Right lobe of liver (tissue), 6 donors: ENCODE measurements around the gene CD274. TPM values are rescaled to one million over a fixed set of nuclear protein-coding genes. Genes with fewer than 3 reads are reported as not detected.
"Not testable (repeated sequence)": the region's sequence is repeated elsewhere in the genome, so short reads cannot be mapped to it uniquely, and the experiment has no call there.

ENCODE experiments used
- ATAC-seq, 4 donors: fragments of 200-7000 bp; cut with Tn5 transposase; one replicate each; pipeline ENCODE4 v1.9.1; 2020; ENCODE audit warnings: mild to moderate bottlenecking in 4 of 4, moderate library complexity in 4 of 4
- DNase-seq, 3 donors: peaks; one replicate each; pipeline ENCODE4 v3.0.0-alpha.2; 2020
- H3K27ac ChIP-seq, 3 donors: fragments of 200-600 bp; one replicate each; pipeline ENCODE4 v1.8.0; 2022
- H3K27me3 ChIP-seq, 2 donors: fragments of 200-600 bp; one replicate each; pipeline ENCODE4 v1.8.0; 2022
- H3K36me3 ChIP-seq, 4 donors: fragments of 200-600 bp; sonication (generic) in 1 of 4; one replicate each; pipeline versions ENCODE4 v1.5.1 to v1.8.0; 2017 to 2022; ENCODE audit warnings: control low read depth in 1 of 4
- H3K4me1 ChIP-seq, 4 donors: fragments of 200-600 bp; sonication (generic) in 1 of 4; one replicate each; pipeline versions ENCODE4 v1.5.1 to v1.8.0; 2017 to 2022; ENCODE audit warnings: control low read depth in 1 of 4
- H3K4me3 ChIP-seq, 3 donors: fragments of 200-600 bp; one replicate each; pipeline ENCODE4 v1.8.0; 2022
- H3K9me3 ChIP-seq, 4 donors: fragments of 200-600 bp; sonication (generic) in 1 of 4; one replicate each; pipeline versions ENCODE4 v1.5.1 to v1.8.0; 2017 to 2022; ENCODE audit warnings: control low read depth in 1 of 4
- POLR2A ChIP-seq: fragments of 450-650 bp; IDR thresholded peaks from one replicate; pipeline ENCODE4 v1.6.1; 2017; ENCODE audit warnings: antibody characterized with exemption, mild to moderate bottlenecking
- WGBS: methylation state at CpG from one replicate; pipeline ENCODE4 v1.1.6; 2018; ENCODE audit warnings: low coverage, low lambda C conversion rate; ENCODE audit not compliant: insufficient coverage; ENCODE audit errors: missing lambda C conversion rate; 5-methylcytosine and 5-hydroxymethylcytosine counted together
- intact Hi-C, 2 donors: fragments of 100-400 bp; cut with DNase I; formaldehyde crosslinking; loops; one replicate each; pipeline versions ENCODE4 v1.11.2 to v1.14.1; 2022
- total RNA-seq, 6 experiments: library from RNA; depleted of rRNA in 2 of 6; stranded (reverse); fragments of >200 nt in 2 of 6; fragmentation: NEBNext Ultra II Directional in 3 of 6; extraction: Animal tissue kit (Norgen Biotek cat#: 25700) in 3 of 6; gene quantifications; one replicate each; pipeline versions ENCODE4 v1.1.0 to v1.2.4, GENCODE V29; 2016 to 2023
- TF ChIP-seq, protein P1 (sequence below), 4 donors: fragments of 200-600 bp in 3 of 4; fragments of 450-650 bp in 1 of 4; IDR thresholded peaks; one replicate each; pipeline versions ENCODE4 v1.5.1 to v1.8.0; 2016 to 2022; ENCODE audit warnings: antibody characterized with exemption in 4 of 4, mild to moderate bottlenecking in 2 of 4
- donor health status: DM: no; HTN: yes; CAD: no.
- donor health status: DM: no; HTN: no; CAD: no.
- donor health status: DM: no; HTN: no; CAD: no.
- donor health status: DM: no; HTN: yes; CAD: no.
- donor health status: DM: no; HTN: yes; CAD: no.

The CD274 gene
- total RNA-seq, 6 experiments from 2014 or later: 0.87 to 3.7 (median 1.5) TPM

DNA sequence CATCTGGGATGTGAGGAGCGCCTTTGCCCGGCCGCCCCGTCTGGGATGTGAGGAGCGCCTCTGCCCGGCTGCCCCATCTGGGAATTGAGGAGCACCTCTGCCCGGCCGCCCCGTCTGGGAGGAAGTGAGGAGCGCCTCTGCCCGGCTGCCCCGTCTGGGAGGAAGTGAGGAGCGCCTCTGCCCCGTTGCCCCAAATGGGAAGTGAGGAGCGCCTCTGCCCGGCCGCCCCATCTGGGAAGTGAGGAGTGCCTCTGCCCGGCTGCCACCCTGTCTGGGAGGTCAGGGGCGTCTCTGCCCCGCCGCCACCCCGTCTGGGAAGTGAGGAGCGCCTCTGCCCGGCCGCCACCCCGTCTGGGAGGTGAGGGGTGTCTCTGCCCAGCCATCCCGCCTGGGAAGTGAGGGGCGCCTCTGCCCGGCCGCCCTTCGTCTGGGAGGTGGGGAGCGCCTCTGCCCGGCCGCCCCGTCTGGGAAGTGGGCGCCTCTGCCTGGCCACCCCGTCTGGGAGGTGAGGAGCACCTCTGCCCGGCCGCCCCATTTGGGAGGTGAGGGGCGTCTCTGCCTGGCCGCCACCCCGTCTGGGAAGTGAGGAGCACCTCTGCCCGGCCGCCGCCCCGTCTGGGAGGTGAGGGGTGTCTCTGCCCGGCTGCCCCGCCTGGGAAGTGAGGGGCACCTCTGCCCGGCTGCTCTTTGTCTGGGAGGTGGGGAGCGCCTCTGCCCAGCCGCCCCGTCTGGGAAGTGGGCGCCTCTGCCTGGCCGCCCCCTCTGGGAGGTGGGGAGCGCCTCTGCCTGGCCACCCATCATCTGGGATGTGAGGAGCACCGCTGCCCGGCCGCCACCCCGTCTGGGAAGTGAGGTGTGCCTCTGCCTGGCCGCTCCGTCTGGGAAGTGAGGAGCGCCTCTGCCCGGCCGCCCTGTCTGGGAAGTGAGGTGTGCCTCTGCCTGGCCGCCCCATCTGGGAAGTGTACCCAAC lies 16.2 kb upstream of the CD274 start:
- DNase-seq, intact Hi-C loops, H3K36me3 ChIP-seq, H3K27me3 ChIP-seq, H3K27ac ChIP-seq, H3K4me3 ChIP-seq, H3K9me3 ChIP-seq, ATAC-seq: not testable (repeated sequence)
- 93% methylated on average over 3 of the region's 65 CpGs for WGBS
- H3K4me1 ChIP-seq: peaks cover 0 to 13% (median 2%) of the 10 kb centered on the region in 4 donors

- DNase-seq (no peak), ATAC-seq (no peak)
- intact Hi-C loops: no loop called here
- Histone ChIP-seq H3K27ac (no peak overlapping the region), H3K4me3 (no peak overlapping the region), H3K36me3 (no peaks in the 10 kb centered on the region), H3K27me3 (no peaks in the 10 kb centered on the region), H3K9me3 (no peaks in the 10 kb centered on the region), H3K4me1 (peaks cover 0 to 13% (median 2%) of the 10 kb centered on the region in 4 donors)
- WGBS: 100% methylated on average over 2 of the region's 3 CpGs
- TF ChIP-seq, protein P1, sequence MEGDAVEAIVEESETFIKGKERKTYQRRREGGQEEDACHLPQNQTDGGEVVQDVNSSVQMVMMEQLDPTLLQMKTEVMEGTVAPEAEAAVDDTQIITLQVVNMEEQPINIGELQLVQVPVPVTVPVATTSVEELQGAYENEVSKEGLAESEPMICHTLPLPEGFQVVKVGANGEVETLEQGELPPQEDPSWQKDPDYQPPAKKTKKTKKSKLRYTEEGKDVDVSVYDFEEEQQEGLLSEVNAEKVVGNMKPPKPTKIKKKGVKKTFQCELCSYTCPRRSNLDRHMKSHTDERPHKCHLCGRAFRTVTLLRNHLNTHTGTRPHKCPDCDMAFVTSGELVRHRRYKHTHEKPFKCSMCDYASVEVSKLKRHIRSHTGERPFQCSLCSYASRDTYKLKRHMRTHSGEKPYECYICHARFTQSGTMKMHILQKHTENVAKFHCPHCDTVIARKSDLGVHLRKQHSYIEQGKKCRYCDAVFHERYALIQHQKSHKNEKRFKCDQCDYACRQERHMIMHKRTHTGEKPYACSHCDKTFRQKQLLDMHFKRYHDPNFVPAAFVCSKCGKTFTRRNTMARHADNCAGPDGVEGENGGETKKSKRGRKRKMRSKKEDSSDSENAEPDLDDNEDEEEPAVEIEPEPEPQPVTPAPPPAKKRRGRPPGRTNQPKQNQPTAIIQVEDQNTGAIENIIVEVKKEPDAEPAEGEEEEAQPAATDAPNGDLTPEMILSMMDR (IDR thresholded peaks at IDR 0.05): no peak
- TF ChIP-seq POLR2A: no peak
Observed at GRCh38 chr9:5435912-5436311, 14.4 kb upstream of the CD274 start.

- DNase-seq (no peak), ATAC-seq (no peak)
- intact Hi-C loops: no loop called here
- Histone ChIP-seq H3K4me1 (peaks cover 0 to 13% (median 2%) of the 10 kb centered on the region in 4 donors), H3K27me3 (no peaks in the 10 kb centered on the region), H3K4me3 (no peak overlapping the region), H3K27ac (no peak overlapping the region), H3K36me3 (no peaks in the 10 kb centered on the region), H3K9me3 (no peaks in the 10 kb centered on the region)
- TF ChIP-seq, protein P1 (IDR thresholded peaks at IDR 0.05): no peak
- TF ChIP-seq POLR2A: no peak
- 92% methylated on average over 2 of the region's 2 CpGs for WGBS
Observed at GRCh38 chr9:5436441-5436840, 13.9 kb upstream of the CD274 start.

- peaks cover 0 to 16% (median 2%) of the 10 kb centered on the region in 4 donors for H3K4me1 ChIP-seq
- peak within 1 kb of the TSS; percentile 86 to 90 (median 89) for H3K27ac ChIP-seq
- TF ChIP-seq, protein P1 (IDR thresholded peaks at IDR 0.05): peak in 3 of 4 donors; percentile 3 to 21 (median 9)
- TF ChIP-seq POLR2A: peak; percentile 97
- peak within 1 kb of the TSS; percentile 62 to 71 (median 65) for H3K4me3 ChIP-seq
- H3K9me3 ChIP-seq: no peaks in the 10 kb centered on the region
- DNase-seq (peak; percentile 96 to 98 (median 98)), ATAC-seq (peak; percentile 98 to 99 (median 99))
- WGBS: 0% methylated on average over 19 of the region's 55 CpGs
- H3K27me3 ChIP-seq: no peaks in the 10 kb centered on the region
- H3K36me3 ChIP-seq: no peaks in the 10 kb centered on the region
- intact Hi-C loops: no loop called here
Observed at GRCh38 chr9:5437254-5438216, 12.8 kb upstream of the CD274 start, which contains the start of gene PLGRKT. Gene PLGRKT (minus strand): TSS chr9:5437925. CDS start chr9:5431977, 5,948 bp downstream.
